ENCODE results near the gene TATDN2.
"Not testable (repeated sequence)": the region's sequence is repeated elsewhere in the genome, so short reads cannot be mapped to it uniquely, and the experiment has no call there.

The TATDN2 gene

DNA sequence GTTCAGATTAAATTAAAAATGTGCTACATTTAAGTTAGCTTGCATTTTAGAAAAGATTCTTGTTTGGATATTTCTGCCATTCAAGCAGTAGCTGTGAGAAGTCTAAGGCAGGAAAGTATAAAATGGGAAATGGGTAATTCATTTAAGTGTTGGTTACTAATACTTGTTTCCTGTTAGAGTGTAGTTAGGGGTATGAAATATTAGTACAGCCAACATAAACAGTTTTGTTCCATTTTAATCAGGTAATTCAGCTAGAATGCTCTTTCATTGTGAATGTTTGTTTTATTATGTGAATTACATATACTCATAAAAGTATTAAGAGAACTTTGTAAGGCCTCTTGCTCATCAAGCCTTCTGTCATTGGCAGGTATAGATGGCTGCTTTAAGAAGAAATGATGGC, 19.9 kb downstream of the TATDN2 start:
- Histone ChIP-seq H3K27me3 (ENCODE audit: control insufficient read depth in 1 of 2, insufficient read depth in 2 of 2, low read length in 2 of 2) (no peaks in the 10 kb centered on the region), H3K4me3 (ENCODE audit: low read depth in 1 of 2, low read length in 2 of 2) (no peak overlapping the region), H3K9ac (ENCODE audit: low read depth in 1 of 2, low read length in 2 of 2) (no peak overlapping the region), H3K4me1 (ENCODE audit: control insufficient read depth in 1 of 2, insufficient read depth in 2 of 2, low read length in 2 of 2) (peaks cover 3 to 7% of the 10 kb centered on the region in 2 donors), H3K27ac (ENCODE audit: low read depth, low read length) (no peak overlapping the region), H3K9me3 (ENCODE audit: control insufficient read depth in 1 of 2, low read length in 2 of 2) (no peaks in the 10 kb centered on the region), H3K36me3 (ENCODE audit: control insufficient read depth in 1 of 2, insufficient read depth in 2 of 2, low read length in 2 of 2) (peaks cover 26 to 62% of the 10 kb centered on the region in 2 donors)

DNA sequence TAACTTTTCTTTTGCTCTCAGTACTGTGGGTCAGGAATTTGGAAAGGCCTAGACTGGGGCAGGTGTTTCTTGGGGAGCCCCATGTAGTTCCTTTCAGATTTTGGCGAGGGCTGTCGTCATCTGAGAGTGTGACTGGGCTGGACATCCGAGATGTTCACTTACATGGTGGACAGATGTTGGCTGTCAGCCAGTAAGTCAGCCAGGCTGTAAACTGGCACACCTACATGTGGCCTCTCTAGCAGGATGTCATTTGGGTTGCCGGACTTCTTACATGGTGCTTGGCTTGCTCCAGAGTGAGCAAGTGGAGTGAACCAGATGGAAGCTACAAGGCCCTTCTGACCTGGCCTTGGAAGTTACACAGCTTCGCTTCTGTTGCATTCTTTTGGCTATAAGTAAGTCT, 20.7 kb downstream of the TATDN2 start:
- Histone ChIP-seq H3K9ac (ENCODE audit: low read depth in 1 of 2, low read length in 2 of 2) (no peak overlapping the region), H3K27ac (ENCODE audit: low read depth, low read length) (no peak overlapping the region), H3K36me3 (ENCODE audit: control insufficient read depth in 1 of 2, insufficient read depth in 2 of 2, low read length in 2 of 2) (peaks cover 23 to 54% of the 10 kb centered on the region in 2 donors)

DNA sequence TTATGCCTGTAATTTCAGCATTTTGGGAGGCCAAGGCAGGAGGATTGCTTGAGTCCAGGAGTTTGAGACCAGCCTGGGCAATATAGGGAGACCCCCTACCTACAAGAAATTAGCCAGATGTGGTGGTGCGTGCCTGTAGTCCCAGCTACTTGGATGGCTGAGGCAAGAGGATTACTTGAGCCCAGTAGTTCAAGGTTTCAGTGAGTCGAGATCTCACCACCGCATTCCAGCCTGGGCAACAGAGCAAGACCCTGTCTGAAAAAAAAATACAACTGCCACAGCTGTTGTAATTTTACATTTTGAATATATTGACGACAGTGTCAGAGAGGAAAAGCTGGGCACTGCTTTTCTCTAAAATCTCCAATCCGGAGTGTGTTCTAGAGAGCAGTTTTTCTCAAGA, 21.2 kb downstream of the TATDN2 start:
- no peak overlapping the region for H3K27ac ChIP-seq (ENCODE audit: low read depth, low read length)
- H3K9me3 ChIP-seq (ENCODE audit: control insufficient read depth in 1 of 2, low read length in 2 of 2), result no peaks in the 10 kb centered on the region
- H3K36me3 ChIP-seq (ENCODE audit: control insufficient read depth in 1 of 2, insufficient read depth in 2 of 2, low read length in 2 of 2), result peaks cover 23 to 51% of the 10 kb centered on the region in 2 donors
- H3K9ac ChIP-seq (ENCODE audit: low read depth in 1 of 2, low read length in 2 of 2), result no peak overlapping the region
- H3K4me1 ChIP-seq (ENCODE audit: control insufficient read depth in 1 of 2, insufficient read depth in 2 of 2, low read length in 2 of 2), result peaks cover 0 to 9% of the 10 kb centered on the region in 2 donors
- no peak overlapping the region for H3K4me3 ChIP-seq (ENCODE audit: low read depth in 1 of 2, low read length in 2 of 2)
- H3K27me3 ChIP-seq (ENCODE audit: control insufficient read depth in 1 of 2, insufficient read depth in 2 of 2, low read length in 2 of 2), result no peaks in the 10 kb centered on the region

More for the DNA sequence above, 20.7 kb downstream of the TATDN2 start:
- Histone ChIP-seq H3K4me3 (ENCODE audit: low read depth in 1 of 2, low read length in 2 of 2) (no peak overlapping the region), H3K4me1 (ENCODE audit: control insufficient read depth in 1 of 2, insufficient read depth in 2 of 2, low read length in 2 of 2) (peaks cover 3 to 9% of the 10 kb centered on the region in 2 donors), H3K9me3 (ENCODE audit: control insufficient read depth in 1 of 2, low read length in 2 of 2) (no peaks in the 10 kb centered on the region), H3K27me3 (ENCODE audit: control insufficient read depth in 1 of 2, insufficient read depth in 2 of 2, low read length in 2 of 2) (no peaks in the 10 kb centered on the region)

DNA sequence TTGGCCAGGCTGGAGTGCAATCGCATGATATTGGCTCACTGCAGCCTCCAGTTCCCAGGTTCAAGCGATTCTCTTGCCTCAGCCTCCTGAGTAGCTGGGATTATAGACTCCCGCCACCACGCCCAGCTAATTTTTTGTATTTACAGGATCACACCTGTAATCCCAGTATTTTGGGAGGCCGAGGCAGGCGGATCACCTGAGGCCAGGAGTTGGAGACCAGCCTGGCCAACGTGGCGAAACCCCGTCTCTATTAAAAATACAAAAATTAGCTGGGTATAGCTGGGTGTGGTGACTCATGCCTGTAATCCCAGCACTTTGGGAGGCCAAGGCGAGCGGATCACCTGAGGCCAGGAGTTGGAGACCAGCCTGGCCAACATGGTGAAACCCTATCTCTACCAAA, 24.2 kb downstream of the TATDN2 start:
- H3K9me3 ChIP-seq (ENCODE audit: control insufficient read depth in 1 of 2, low read length in 2 of 2); H3K4me1 ChIP-seq (ENCODE audit: control insufficient read depth in 1 of 2, insufficient read depth in 2 of 2, low read length in 2 of 2); H3K27ac ChIP-seq (ENCODE audit: low read depth, low read length); H3K4me3 ChIP-seq (ENCODE audit: low read depth in 1 of 2, low read length in 2 of 2); H3K9ac ChIP-seq (ENCODE audit: low read depth in 1 of 2, low read length in 2 of 2); H3K27me3 ChIP-seq (ENCODE audit: control insufficient read depth in 1 of 2, insufficient read depth in 2 of 2, low read length in 2 of 2): not testable (repeated sequence)
- peaks cover 23 to 58% of the 10 kb centered on the region in 2 donors for H3K36me3 ChIP-seq (ENCODE audit: control insufficient read depth in 1 of 2, insufficient read depth in 2 of 2, low read length in 2 of 2)

DNA sequence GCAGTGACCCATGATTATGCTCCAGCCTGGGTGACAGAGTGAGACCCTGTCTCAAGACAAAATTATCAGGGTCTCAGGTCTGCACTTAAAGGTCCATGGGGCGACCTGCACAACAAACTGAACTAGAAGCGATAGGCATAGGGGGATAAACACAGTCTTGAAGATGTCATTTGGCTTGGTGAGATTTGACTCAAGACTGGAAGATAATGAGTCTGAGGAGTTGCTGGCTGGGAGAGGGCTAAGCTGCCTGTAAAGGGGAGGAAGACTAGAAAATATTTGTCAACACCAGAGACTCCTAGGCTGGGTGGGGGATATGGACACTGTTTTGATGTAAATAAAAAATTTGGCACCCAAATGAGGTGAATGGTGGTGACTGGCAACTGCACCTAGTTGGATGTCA, 24.7 kb downstream of the TATDN2 start:
- Histone ChIP-seq H3K27me3 (ENCODE audit: control insufficient read depth in 1 of 2, insufficient read depth in 2 of 2, low read length in 2 of 2) (no peaks in the 10 kb centered on the region), H3K9ac (ENCODE audit: low read depth in 1 of 2, low read length in 2 of 2) (no peak overlapping the region), H3K4me1 (ENCODE audit: control insufficient read depth in 1 of 2, insufficient read depth in 2 of 2, low read length in 2 of 2) (peaks cover 0 to 9% of the 10 kb centered on the region in 2 donors), H3K4me3 (ENCODE audit: low read depth in 1 of 2, low read length in 2 of 2) (no peak overlapping the region), H3K27ac (ENCODE audit: low read depth, low read length) (no peak overlapping the region), H3K36me3 (ENCODE audit: control insufficient read depth in 1 of 2, insufficient read depth in 2 of 2, low read length in 2 of 2) (peaks cover 27 to 63% of the 10 kb centered on the region in 2 donors), H3K9me3 (ENCODE audit: control insufficient read depth in 1 of 2, low read length in 2 of 2) (no peaks in the 10 kb centered on the region)

DNA sequence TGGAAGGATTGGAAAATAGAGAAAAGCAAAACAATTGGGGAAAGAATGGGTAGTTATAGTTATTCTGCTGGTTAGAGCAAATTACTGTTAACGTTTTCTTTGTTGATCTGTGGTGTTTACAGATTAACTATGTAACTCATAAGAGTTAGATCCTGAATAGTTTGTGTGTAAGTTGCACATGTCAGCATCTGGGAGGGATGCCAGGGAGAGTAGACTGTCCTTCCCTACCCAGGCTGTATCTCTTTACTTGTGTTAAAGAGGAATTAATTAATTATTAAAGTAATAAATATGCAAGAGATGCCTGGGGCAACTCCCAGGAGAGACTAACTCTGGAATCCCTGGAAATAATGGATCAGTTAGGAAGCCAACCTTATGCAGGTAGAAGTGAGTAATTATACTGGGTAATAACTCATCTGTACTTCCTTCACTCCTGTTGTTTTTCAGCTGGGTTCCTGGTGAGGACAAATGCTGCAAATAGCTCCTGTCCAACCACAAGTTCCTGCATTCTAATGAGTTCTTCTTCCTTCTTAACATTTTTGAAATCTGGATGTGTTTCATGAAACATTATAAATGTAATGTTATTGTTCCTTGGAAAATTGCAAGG, 25.5 kb downstream of the TATDN2 start:
- Histone ChIP-seq H3K9me3 (ENCODE audit: control insufficient read depth in 1 of 2, low read length in 2 of 2) (no peaks in the 10 kb centered on the region), H3K27me3 (ENCODE audit: control insufficient read depth in 1 of 2, insufficient read depth in 2 of 2, low read length in 2 of 2) (no peaks in the 10 kb centered on the region), H3K4me1 (ENCODE audit: control insufficient read depth in 1 of 2, insufficient read depth in 2 of 2, low read length in 2 of 2) (peaks cover 0 to 9% of the 10 kb centered on the region in 2 donors), H3K9ac (ENCODE audit: low read depth in 1 of 2, low read length in 2 of 2) (no peak overlapping the region), H3K27ac (ENCODE audit: low read depth, low read length) (no peak overlapping the region), H3K4me3 (ENCODE audit: low read depth in 1 of 2, low read length in 2 of 2) (no peak overlapping the region), H3K36me3 (ENCODE audit: control insufficient read depth in 1 of 2, insufficient read depth in 2 of 2, low read length in 2 of 2) (peaks cover 34 to 64% of the 10 kb centered on the region in 2 donors)

DNA sequence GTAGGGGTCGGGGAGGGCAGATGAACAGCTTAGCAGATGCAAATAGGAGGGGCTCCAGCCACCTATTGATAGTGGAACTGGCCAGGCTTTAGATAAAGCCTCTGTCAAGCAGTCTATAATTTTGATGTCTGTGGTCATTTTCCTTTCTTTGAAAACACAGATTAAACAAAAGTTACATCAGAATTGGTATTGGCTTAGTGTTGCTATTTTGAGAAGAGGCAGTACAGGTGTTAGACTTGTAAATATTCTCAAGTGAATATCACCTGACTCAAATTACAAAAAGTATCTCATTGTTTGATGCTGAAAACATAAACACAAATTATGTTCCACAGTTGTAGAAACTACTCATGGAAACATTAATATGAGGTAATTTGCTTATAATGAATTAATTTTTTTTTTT, 26.3 kb downstream of the TATDN2 start:
- Histone ChIP-seq H3K27ac (ENCODE audit: low read depth, low read length) (no peak overlapping the region), H3K36me3 (ENCODE audit: control insufficient read depth in 1 of 2, insufficient read depth in 2 of 2, low read length in 2 of 2) (peaks cover 34 to 64% of the 10 kb centered on the region in 2 donors), H3K9me3 (ENCODE audit: control insufficient read depth in 1 of 2, low read length in 2 of 2) (no peaks in the 10 kb centered on the region), H3K4me3 (ENCODE audit: low read depth in 1 of 2, low read length in 2 of 2) (no peak overlapping the region), H3K27me3 (ENCODE audit: control insufficient read depth in 1 of 2, insufficient read depth in 2 of 2, low read length in 2 of 2) (no peaks in the 10 kb centered on the region), H3K9ac (ENCODE audit: low read depth in 1 of 2, low read length in 2 of 2) (no peak overlapping the region), H3K4me1 (ENCODE audit: control insufficient read depth in 1 of 2, insufficient read depth in 2 of 2, low read length in 2 of 2) (peaks cover 0 to 9% of the 10 kb centered on the region in 2 donors)

DNA sequence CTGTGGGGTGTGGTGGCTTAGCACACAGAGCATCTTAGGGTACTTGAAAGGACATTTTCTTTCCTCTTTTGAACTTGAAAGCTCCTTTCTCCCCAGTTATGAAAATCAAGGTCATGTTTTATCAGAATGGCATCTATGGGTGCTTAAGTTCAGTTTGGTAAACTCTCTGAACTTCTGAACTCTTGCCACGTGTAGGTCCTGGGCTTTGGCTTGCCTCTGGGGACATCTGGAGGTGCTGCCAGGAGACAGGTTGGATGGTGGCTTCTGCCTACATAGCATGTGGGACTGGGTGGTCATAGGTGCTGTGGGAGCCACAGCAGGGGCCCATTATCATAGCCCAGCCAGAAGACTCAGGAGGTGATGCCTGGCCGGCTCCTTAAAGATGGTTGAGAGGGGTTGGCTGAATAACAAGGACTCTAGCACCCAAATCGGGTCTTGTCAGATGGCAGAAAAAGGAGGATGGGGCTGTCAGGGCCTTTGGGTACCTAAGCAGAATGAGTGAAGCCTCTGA, 28.9 kb downstream of the TATDN2 start:
- Histone ChIP-seq H3K27me3 (ENCODE audit: control insufficient read depth in 1 of 2, insufficient read depth in 2 of 2, low read length in 2 of 2) (no peaks in the 10 kb centered on the region), H3K4me1 (ENCODE audit: control insufficient read depth in 1 of 2, insufficient read depth in 2 of 2, low read length in 2 of 2) (peaks cover 0 to 9% of the 10 kb centered on the region in 2 donors), H3K9ac (ENCODE audit: low read depth in 1 of 2, low read length in 2 of 2) (no peak overlapping the region), H3K27ac (ENCODE audit: low read depth, low read length) (no peak overlapping the region), H3K36me3 (ENCODE audit: control insufficient read depth in 1 of 2, insufficient read depth in 2 of 2, low read length in 2 of 2) (peaks cover 32 to 59% of the 10 kb centered on the region in 2 donors), H3K4me3 (ENCODE audit: low read depth in 1 of 2, low read length in 2 of 2) (no peak overlapping the region), H3K9me3 (ENCODE audit: control insufficient read depth in 1 of 2, low read length in 2 of 2) (no peaks in the 10 kb centered on the region)

DNA sequence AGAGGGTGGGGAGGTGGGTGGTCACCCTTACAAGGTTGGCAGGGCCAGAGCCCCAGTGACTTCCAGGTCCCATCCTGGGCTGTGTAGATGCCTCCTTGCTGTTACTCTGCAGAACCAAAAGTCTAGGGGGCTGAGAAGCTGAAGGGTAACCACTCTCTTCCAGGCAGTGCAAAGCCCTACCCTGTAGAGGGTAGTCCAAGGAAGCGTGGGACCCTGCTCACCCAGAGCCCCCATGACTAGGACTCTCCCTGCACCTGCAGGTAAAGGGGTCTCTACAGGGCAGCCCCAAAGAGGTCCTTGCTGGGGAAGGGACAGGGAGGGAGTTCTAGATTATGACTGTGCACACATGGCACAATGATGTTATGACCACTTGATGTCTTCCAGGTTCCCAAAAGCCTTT, 30.2 kb downstream of the TATDN2 start:
- peaks cover 0 to 2% of the 10 kb centered on the region in 2 donors for H3K4me1 ChIP-seq (ENCODE audit: control insufficient read depth in 1 of 2, insufficient read depth in 2 of 2, low read length in 2 of 2)
- H3K4me3 ChIP-seq (ENCODE audit: low read depth in 1 of 2, low read length in 2 of 2), result no peak overlapping the region
- H3K27me3 ChIP-seq (ENCODE audit: control insufficient read depth in 1 of 2, insufficient read depth in 2 of 2, low read length in 2 of 2), result no peaks in the 10 kb centered on the region
- H3K9me3 ChIP-seq (ENCODE audit: control insufficient read depth in 1 of 2, low read length in 2 of 2), result no peaks in the 10 kb centered on the region
- no peak overlapping the region for H3K27ac ChIP-seq (ENCODE audit: low read depth, low read length)
- peaks cover 35 to 64% of the 10 kb centered on the region in 2 donors for H3K36me3 ChIP-seq (ENCODE audit: control insufficient read depth in 1 of 2, insufficient read depth in 2 of 2, low read length in 2 of 2)
- H3K9ac ChIP-seq (ENCODE audit: low read depth in 1 of 2, low read length in 2 of 2), result no peak overlapping the region

DNA sequence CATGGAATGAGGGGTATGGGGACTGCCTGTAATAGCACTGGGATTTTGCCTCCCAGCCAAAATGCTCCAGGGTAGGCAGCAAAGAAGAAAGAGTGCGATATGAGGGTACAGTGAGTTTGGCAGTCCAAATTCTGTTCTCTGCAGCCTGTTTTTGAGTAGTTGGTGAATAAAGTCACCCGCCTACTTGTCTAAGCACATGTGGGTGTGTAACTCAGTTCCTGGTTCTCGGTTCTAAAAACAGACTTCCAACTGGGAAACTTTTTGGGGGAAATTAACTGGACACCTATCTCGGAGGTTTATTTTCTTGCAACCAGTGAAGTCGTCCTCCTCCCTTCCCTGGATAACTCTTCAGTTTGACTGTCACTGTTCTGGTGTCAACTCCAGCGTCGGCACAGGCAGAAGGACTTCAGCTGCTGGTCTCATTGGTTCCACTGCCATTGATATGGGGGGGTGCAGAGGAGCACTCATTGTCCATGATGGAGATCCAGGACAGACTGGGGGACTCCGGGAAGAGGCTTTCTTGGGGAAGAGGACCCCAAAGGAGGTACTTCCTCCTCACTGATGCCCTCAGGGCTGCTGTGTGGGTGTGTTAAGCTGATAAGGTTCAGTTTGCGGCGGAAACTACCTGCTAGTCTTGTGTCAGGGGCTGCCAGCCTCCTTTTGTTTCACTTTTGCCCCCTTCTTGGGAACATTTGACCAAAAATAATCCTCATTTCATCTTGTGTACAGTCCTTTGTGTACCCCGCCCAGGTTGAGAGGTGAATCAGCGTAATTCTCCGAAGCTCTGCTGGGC, 31.3 kb downstream of the TATDN2 start:
- no peaks in the 10 kb centered on the region for H3K27me3 ChIP-seq (ENCODE audit: control insufficient read depth in 1 of 2, insufficient read depth in 2 of 2, low read length in 2 of 2)
- no peak overlapping the region for H3K9ac ChIP-seq (ENCODE audit: low read depth in 1 of 2, low read length in 2 of 2)
- H3K4me1 ChIP-seq (ENCODE audit: control insufficient read depth in 1 of 2, insufficient read depth in 2 of 2, low read length in 2 of 2), result no peaks in the 10 kb centered on the region
- no peaks in the 10 kb centered on the region for H3K9me3 ChIP-seq (ENCODE audit: control insufficient read depth in 1 of 2, low read length in 2 of 2)
- no peak overlapping the region for H3K4me3 ChIP-seq (ENCODE audit: low read depth in 1 of 2, low read length in 2 of 2)
- H3K27ac ChIP-seq (ENCODE audit: low read depth, low read length), result no peak overlapping the region
- H3K36me3 ChIP-seq (ENCODE audit: control insufficient read depth in 1 of 2, insufficient read depth in 2 of 2, low read length in 2 of 2), result peaks cover 35 to 70% of the 10 kb centered on the region in 2 donors

All from duodenal mucosa (tissue), 2 donors.